A549 (cell line): ENCODE results near the gene TDRD9. TPM values are rescaled to one million over a fixed set of nuclear protein-coding genes. Genes with fewer than 3 reads are reported as not detected.

Experiments
- ATAC-seq, 2 experiments: fragments of 200-7000 bp in 1 of 2; fragments of >200 bp in 1 of 2; cut with Nextera tagmentation in 1 of 2; cut with Tn5 transposase in 1 of 2; 3 replicates each; pipeline versions ENCODE4 v1.8.0 to v1.9.1; 2018 to 2020; ENCODE audit warnings: mild to moderate bottlenecking in 1 of 2, moderate library complexity in 1 of 2
- CTCF ChIA-PET: fragments of 300-600 bp; sonication (Branson Sonifier 250); formaldehyde crosslinking; extraction: SDS; loops from one replicate; lab custom pipeline; 2021; ENCODE audit warnings: antibody characterized with exemption, inconsistent platforms; lab: Yijun Ruan, JAX
- POLR2A ChIA-PET: fragments of 350-600 bp; formaldehyde crosslinking; extraction: SDS; loops from one replicate; lab custom pipeline; 2021; ENCODE audit warnings: antibody characterized with exemption, inconsistent platforms; lab: Yijun Ruan, JAX
- DNase-seq, 2 experiments: peaks; one replicate each; pipeline versions ENCODE4 v3.0.0 to v3.0.0-alpha.2; 2011 to 2016; ENCODE audit warnings: low read depth in 1 of 2, low spot score in 1 of 2
- FAIRE-seq: peaks from 2 replicates; lab custom pipeline; 2011; peaks lifted over from hg19 to GRCh38; lab: Jason Lieb, UNC
- H3K27ac ChIP-seq, 2 experiments: fragments of >200 bp; sonication (Bioruptor Twin); formaldehyde crosslinking; 3 replicates each; pipeline ENCODE4 v1.5.1; 2016 to 2017
- H3K4me1 ChIP-seq: fragments of >200 bp; sonication (Bioruptor Twin); formaldehyde crosslinking; 3 replicates; pipeline ENCODE4 v1.6.1; 2016
- H3K4me2 ChIP-seq: fragments of >200 bp; sonication (Bioruptor Twin); formaldehyde crosslinking; 3 replicates; pipeline ENCODE4 v1.6.1; 2016
- H3K4me3 ChIP-seq: fragments of >200 bp; sonication (Bioruptor Twin); formaldehyde crosslinking; 3 replicates; pipeline ENCODE4 v1.5.1; 2016
- H3K9me3 ChIP-seq: fragments of >200 bp; sonication (Bioruptor Twin); formaldehyde crosslinking; 3 replicates; pipeline ENCODE4 v1.6.1; 2016
- ATOH8 ChIP-seq: fragments of 250-450 bp; sonication (Bioruptor Pico); IDR thresholded peaks from 2 replicates; pipeline ENCODE4 v1.5.0; 2020; ENCODE audit warnings: low read depth, mild to moderate bottlenecking, moderate library complexity
- BCL3 ChIP-seq: fragments of >200 bp; sonication (Bioruptor Twin); formaldehyde crosslinking; IDR thresholded peaks from 3 replicates; pipeline ENCODE4 v1.6.1; 2016
- BHLHE40 ChIP-seq: IDR thresholded peaks from 2 replicates; pipeline ENCODE4 v1.6.1; 2012; ENCODE audit warnings: low read depth, low read length, inconsistent platforms
- CHD4 ChIP-seq: fragments of 200-600 bp; sonication (generic); IDR thresholded peaks from 2 replicates; pipeline ENCODE4 v1.6.1; 2016; ENCODE audit warnings: antibody characterized with exemption, mild to moderate bottlenecking, borderline replicate concordance
- EHMT2 ChIP-seq: fragments of 200-600 bp; sonication (generic); IDR thresholded peaks from 2 replicates; pipeline ENCODE4 v1.6.1; 2016; ENCODE audit warnings: antibody characterized with exemption, low read depth, mild to moderate bottlenecking, moderate library complexity
- FOSB ChIP-seq: fragments of 250-450 bp; sonication (Bioruptor Pico); IDR thresholded peaks from 2 replicates; pipeline ENCODE4 v1.5.0; 2020; ENCODE audit warnings: mild to moderate bottlenecking, moderate library complexity
- HDAC2 ChIP-seq: fragments of 200-600 bp; sonication (generic); IDR thresholded peaks from 2 replicates; pipeline ENCODE4 v1.6.1; 2016
- HES2 ChIP-seq: fragments of >200 bp; sonication (Bioruptor Twin); formaldehyde crosslinking; IDR thresholded peaks from 2 replicates; pipeline ENCODE4 v1.6.1; 2016
- HOXB13 ChIP-seq: fragments of 250-450 bp; sonication (Bioruptor Pico); IDR thresholded peaks from 2 replicates; pipeline ENCODE4 v1.5.0; 2020; ENCODE audit warnings: low read depth, mild to moderate bottlenecking, moderate library complexity
- HOXB5 ChIP-seq: fragments of 250-450 bp; sonication (Bioruptor Pico); IDR thresholded peaks from 2 replicates; pipeline ENCODE4 v1.5.0; 2020; ENCODE audit warnings: mild to moderate bottlenecking, moderate library complexity
- KDM5A ChIP-seq: fragments of 200-600 bp; sonication (generic); IDR thresholded peaks from 2 replicates; pipeline ENCODE4 v1.6.1; 2016; ENCODE audit warnings: antibody characterized with exemption, mild to moderate bottlenecking
- MAFK ChIP-seq: fragments of 450-650 bp; IDR thresholded peaks from 2 replicates; pipeline ENCODE4 v1.6.1; 2014; ENCODE audit not compliant: partially characterized antibody
- NPAS2 ChIP-seq: fragments of 250-450 bp; sonication (Bioruptor Pico); IDR thresholded peaks from 2 replicates; pipeline ENCODE4 v1.8.0; 2022; ENCODE audit warnings: mild to moderate bottlenecking, moderate library complexity, borderline replicate concordance
- RAD21 ChIP-seq, 2 experiments: fragments of >200 bp in 1 of 2; sonication (Bioruptor Twin) in 1 of 2; formaldehyde crosslinking in 1 of 2; IDR thresholded peaks in 1 of 2; conservative IDR thresholded peaks in 1 of 2; 2 replicates in 1 of 2; 3 replicates in 1 of 2; pipeline ENCODE4 v1.6.1; 2012 to 2018; ENCODE audit warnings: inconsistent platforms in 1 of 2
- RCOR1 ChIP-seq: fragments of 150-350 bp; IDR thresholded peaks from 2 replicates; pipeline ENCODE4 v1.6.1; 2014; ENCODE audit warnings: antibody characterized with exemption, low read length, low read depth
- RNF2 ChIP-seq: fragments of 200-600 bp; sonication (generic); IDR thresholded peaks from 2 replicates; pipeline ENCODE4 v1.6.1; 2016; ENCODE audit warnings: low read depth, mild to moderate bottlenecking, antibody characterized with exemption, moderate library complexity, borderline replicate concordance
- SMC3 ChIP-seq: fragments of >200 bp; sonication (Bioruptor Twin); formaldehyde crosslinking; IDR thresholded peaks from 3 replicates; pipeline ENCODE4 v1.6.1; 2018; ENCODE audit warnings: inconsistent platforms
- ZC3H11A ChIP-seq: fragments of 450-650 bp; IDR thresholded peaks from 2 replicates; pipeline ENCODE4 v1.6.1; 2014; ENCODE audit warnings: antibody characterized with exemption, mild to moderate bottlenecking
- ZFP36 ChIP-seq: fragments of 450-650 bp; IDR thresholded peaks from 2 replicates; pipeline ENCODE4 v1.6.1; 2014; ENCODE audit warnings: borderline replicate concordance; ENCODE audit not compliant: partially characterized antibody
- WGBS: methylation state at CpG from one replicate; pipeline ENCODE4 v1.1.6; 2017; ENCODE audit errors: missing lambda C conversion rate; 5-methylcytosine and 5-hydroxymethylcytosine counted together
- polyA plus RNA-seq, 4 experiments: library from polyadenylated mRNA; depleted of rRNA in 3 of 4; stranded (reverse); fragments of >200 nt; fragmentation: RNase III in 1 of 4; extraction: RNeasy Plus Mini Kit Qiagen cat#74134 plus additional on column Dnase treatment in 1 of 4; gene quantifications; 2 replicates in 3 of 4; 3 replicates in 1 of 4; pipeline ENCODE4 v1.2.3, GENCODE V29; 2011 to 2017
- TF ChIP-seq, protein P1 (sequence below): fragments of 200-600 bp; sonication (generic); IDR thresholded peaks from 2 replicates; pipeline ENCODE4 v1.6.1; 2016; ENCODE audit warnings: antibody characterized with exemption, mild to moderate bottlenecking, moderate library complexity

TDRD9 gene
- polyA plus RNA-seq, 2 of the 4 experiments (the other 2 are of a cell fraction), result 0.04 TPM; not detected in 1

DNA sequence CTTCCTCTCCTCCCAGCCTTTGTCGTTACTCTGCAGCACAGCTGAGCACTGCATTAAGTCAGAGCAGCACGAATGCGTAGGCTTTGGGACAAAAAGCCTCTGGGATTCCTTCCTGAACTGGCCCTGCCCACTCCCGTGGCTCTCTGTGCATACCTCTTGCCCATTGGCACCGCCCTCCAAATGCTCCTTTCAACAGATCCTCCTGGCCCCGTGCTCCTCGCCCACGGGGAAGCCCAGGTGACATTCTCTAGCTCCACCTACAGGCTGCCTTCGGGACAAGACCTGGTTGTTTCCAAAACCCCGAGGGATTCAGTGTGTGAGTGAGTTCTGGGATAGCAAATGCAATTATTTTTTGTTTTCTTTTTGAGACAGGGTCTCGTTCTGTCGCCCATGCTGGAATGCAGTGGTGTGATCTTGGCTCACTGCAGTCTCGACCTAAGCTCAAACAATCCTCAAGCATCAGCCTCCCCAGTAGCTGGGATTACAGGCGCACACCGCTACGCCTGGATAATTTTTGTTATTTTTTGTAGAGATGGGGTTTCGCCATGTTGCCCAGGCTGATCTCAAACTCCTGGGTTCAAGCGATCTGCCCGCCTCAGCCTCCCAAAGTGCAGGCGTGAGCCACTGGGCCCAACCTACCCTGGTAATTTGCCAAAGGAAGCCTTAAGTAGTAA, 17.9 kb upstream of the TDRD9 start (continued):
- TF ChIP-seq, protein P1, sequence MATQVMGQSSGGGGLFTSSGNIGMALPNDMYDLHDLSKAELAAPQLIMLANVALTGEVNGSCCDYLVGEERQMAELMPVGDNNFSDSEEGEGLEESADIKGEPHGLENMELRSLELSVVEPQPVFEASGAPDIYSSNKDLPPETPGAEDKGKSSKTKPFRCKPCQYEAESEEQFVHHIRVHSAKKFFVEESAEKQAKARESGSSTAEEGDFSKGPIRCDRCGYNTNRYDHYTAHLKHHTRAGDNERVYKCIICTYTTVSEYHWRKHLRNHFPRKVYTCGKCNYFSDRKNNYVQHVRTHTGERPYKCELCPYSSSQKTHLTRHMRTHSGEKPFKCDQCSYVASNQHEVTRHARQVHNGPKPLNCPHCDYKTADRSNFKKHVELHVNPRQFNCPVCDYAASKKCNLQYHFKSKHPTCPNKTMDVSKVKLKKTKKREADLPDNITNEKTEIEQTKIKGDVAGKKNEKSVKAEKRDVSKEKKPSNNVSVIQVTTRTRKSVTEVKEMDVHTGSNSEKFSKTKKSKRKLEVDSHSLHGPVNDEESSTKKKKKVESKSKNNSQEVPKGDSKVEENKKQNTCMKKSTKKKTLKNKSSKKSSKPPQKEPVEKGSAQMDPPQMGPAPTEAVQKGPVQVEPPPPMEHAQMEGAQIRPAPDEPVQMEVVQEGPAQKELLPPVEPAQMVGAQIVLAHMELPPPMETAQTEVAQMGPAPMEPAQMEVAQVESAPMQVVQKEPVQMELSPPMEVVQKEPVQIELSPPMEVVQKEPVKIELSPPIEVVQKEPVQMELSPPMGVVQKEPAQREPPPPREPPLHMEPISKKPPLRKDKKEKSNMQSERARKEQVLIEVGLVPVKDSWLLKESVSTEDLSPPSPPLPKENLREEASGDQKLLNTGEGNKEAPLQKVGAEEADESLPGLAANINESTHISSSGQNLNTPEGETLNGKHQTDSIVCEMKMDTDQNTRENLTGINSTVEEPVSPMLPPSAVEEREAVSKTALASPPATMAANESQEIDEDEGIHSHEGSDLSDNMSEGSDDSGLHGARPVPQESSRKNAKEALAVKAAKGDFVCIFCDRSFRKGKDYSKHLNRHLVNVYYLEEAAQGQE, result no peak
- no peak for TF ChIP-seq FOSB (CRISPR knock-in tag)
- TF ChIP-seq SMC3, result peak; percentile 78
- 0 out of 2 replicates have a peak, but pooled peaks have one; percentile 19 for TF ChIP-seq NPAS2 (CRISPR knock-in tag)
- TF ChIP-seq BHLHE40, result no peak
- no peak for TF ChIP-seq ATOH8
- TF ChIP-seq KDM5A, result no peak
- TF ChIP-seq RNF2, result no peak
- TF ChIP-seq ZFP36, result no peak
- TF ChIP-seq EHMT2, result no peak
- TF ChIP-seq MAFK, result no peak
- TF ChIP-seq HOXB5 (CRISPR knock-in tag), result no peak
- TF ChIP-seq HOXB13 (CRISPR knock-in tag), result no peak
- TF ChIP-seq CHD4, result no peak
- no peak for TF ChIP-seq BCL3
- TF ChIP-seq HES2, result no peak

GRCh38 chr14:103910984-103911383, 17.3 kb upstream of the TDRD9 start:
- peaks cover 3% of the 10 kb centered on the region; the same call in 1 of the 3 replicates for H3K4me1 ChIP-seq
- no peak overlapping the region for H3K4me3 ChIP-seq
- no peak for DNase-seq
- WGBS, result 83% methylated on average over 6 of the region's 6 CpGs
- CTCF ChIA-PET, result interaction anchor here (0.6 to 10.6 kb wide), 32 partner anchors 7 to 167 kb away, joined by 3 to 120 read pairs (median 5); partner anchors contain the start of gene PPP1R13B
- no peaks in the 10 kb centered on the region for H3K9me3 ChIP-seq
- no peak overlapping the region for H3K27ac ChIP-seq
- FAIRE-seq, result no peak
- POLR2A ChIA-PET, result interaction anchor here (1.2 to 1.4 kb wide), 2 partner anchors 10 to 103 kb away, joined by 3 to 5 read pairs; no protein-coding TSS in a partner anchor
- no peak for TF ChIP-seq RCOR1
- TF ChIP-seq ZC3H11A, result no peak
- TF ChIP-seq RNF2, result no peak
- no peak for TF ChIP-seq KDM5A
- TF ChIP-seq RAD21 (conservative IDR thresholded peaks at IDR 0.05 in 1 of 2, IDR thresholded peaks at IDR 0.05 in 1 of 2), result no peak
- TF ChIP-seq HDAC2, result no peak
- TF ChIP-seq HOXB5 (CRISPR knock-in tag), result no peak
- TF ChIP-seq, all 56 proteins: peak for 0
- ATAC-seq, result peak in 1 of 2 experiments; percentile 14; a peak in 1 of 6 replicates
- no peak overlapping the region for H3K4me2 ChIP-seq
